Stimulated activated CD8-positive, alpha-beta memory T cell treated with anti-CD3 and anti-CD28 coated beads, Interleukin-15, amount 100 ng/mL, for 48 hours (primary cell): ENCODE results near the gene MAPKAP1.
A peak's percentile ranks its signal among the peaks of the same experiment; 100 is the strongest.

Source experiments
- DNase-seq, 2 donors: peaks; one replicate each; pipeline ENCODE4 v3.0.0-alpha.2; 2020; ENCODE audit warnings: low read depth in 2 of 2

The MAPKAP1 gene

DNA sequence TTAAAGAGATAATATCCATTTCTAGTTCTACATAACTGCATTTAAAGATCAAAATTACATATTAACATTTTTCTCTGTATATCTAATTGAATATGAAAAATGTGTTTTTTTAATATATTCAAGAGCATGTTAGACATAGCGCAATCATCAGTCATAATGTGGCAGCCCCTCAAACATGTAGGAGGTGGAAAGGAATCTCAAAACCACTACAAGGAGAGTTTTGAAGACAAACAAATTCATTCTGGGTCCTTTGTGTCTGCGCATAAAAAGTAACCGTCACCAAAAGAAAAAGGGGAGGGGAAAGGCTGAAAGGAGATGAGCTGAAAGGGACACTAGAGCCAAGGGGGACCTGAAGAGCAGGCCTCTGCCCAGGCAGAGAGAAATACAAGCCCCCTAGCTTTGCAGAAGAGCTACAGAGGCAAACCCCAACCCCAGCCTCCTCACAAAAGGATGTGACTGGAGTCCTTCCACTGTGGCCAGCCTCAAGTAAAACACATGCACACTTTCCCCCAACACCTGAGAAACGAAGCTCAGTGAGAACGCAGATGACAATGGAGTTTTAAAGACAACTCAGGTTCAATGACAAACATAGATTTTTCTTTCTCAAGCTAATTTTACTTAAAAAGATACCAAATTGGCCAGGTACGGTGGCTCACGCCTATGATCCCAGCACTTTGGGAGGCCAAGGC is 62.0 kb downstream of the MAPKAP1 start:
- DNase-seq, result no peak

DNA sequence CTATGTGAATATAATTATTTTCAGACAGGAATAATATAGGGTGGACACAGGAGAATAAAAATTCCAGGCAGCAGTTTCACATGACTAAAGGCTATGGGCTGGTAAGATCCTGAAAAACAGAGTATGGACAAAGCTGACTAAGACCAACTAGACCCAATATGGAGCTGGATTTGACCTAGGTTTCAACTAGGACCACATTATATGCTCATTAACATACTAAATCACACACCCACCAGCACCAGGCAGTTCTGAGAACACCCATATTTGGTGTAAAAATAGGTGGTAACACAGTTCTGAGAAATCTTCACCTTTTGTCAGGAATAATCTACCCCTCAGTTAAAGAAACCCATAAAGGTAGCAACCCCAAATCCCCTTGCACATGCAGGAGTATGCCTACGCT is 64.7 kb downstream of the MAPKAP1 start:
- DNase-seq, result no peak

DNA sequence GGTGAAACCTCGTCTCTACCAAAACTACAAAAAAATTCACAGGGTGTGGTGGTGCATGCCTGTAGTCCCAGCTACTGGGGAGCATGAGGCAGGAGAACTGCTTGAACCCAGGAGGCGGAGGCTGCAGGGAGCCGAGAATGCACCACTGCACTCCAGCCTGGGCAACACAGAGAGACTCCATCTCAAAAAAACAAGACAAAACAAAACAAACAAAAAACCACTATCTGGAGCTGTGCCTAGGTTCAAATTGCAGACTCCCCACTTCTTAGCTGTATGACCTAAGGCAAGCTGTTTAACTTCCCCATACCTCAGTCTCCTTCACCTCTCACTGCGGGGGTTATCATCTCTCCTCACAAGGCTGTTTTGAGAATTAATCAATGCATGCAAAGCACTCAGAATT is 68.0 kb downstream of the MAPKAP1 start:
- no peak for DNase-seq

DNA sequence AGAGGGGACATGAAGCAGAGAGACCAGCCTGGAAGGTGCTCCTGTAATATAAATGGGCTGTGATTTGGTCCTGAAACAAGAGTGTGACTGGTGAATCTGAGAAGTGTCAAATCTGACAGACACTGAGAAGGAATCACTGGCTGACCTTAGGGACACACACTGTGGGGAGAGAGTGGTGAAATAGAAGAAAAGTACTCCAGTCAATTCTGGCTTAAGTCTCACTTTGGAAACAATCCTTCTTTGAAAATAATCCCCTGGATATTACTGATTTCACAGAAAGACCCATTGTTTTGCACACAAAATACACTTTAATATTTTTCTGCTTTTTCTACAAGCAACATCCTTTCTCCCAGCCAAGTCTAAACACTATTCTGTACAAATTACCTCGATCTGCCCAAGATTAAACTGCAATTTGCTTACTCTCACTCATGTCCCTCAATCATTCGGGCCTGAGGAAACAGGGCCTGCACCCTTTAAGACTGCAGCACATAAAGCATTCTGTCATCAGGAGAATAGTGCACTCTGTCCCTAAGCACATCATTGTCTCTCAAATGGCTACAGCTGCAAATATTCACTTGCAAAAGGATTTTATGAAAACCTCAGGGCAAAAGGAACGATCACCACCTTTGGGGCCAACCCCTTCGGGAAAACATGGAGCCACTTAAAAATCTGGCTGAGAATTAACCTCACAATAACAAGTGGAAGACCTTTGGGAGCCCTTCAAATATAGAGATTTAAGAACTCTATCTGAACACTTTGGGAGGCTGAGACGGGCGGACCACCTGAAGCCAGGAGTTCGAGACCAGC is 68.6 kb downstream of the MAPKAP1 start:
- DNase-seq, result no peak

DNA sequence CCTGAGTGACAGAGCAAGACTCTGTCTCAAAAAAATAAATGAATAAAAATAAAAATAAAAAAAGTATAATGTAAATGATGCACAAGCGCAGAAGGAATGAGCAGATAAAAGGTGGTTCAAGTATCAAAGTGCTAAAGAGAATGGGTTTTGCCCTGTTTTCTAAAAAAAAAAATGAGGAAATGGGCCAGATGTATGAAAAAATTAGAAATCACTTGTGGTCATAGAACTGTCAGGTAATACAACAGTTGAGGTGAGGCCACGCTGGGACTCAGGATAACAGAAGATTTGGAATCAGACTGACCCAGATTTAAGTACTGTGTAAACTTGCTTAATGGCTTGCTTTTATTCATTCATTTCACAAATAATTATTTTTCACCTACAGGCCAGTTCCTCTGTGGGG is 69.8 kb downstream of the MAPKAP1 start:
- no peak for DNase-seq

DNA sequence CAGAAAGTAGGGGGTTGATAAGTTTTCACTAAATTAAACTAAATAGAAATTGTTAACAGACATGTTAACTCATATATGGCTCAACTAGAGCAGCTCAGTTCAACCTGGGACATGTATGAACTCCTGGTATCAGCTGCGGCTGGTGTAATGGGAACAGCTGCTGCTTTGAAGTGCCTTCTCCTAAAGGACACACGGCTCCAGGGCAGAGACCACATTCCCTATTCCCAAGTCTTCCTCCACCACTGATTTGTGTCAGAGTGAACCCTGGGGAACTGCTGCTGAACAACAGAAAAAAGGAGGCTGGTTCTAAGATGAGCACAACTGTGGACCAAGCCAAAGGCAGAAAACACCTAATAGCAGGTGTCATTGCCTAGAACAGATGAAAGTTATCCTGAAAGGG is 71.1 kb downstream of the MAPKAP1 start:
- no peak for DNase-seq

DNA sequence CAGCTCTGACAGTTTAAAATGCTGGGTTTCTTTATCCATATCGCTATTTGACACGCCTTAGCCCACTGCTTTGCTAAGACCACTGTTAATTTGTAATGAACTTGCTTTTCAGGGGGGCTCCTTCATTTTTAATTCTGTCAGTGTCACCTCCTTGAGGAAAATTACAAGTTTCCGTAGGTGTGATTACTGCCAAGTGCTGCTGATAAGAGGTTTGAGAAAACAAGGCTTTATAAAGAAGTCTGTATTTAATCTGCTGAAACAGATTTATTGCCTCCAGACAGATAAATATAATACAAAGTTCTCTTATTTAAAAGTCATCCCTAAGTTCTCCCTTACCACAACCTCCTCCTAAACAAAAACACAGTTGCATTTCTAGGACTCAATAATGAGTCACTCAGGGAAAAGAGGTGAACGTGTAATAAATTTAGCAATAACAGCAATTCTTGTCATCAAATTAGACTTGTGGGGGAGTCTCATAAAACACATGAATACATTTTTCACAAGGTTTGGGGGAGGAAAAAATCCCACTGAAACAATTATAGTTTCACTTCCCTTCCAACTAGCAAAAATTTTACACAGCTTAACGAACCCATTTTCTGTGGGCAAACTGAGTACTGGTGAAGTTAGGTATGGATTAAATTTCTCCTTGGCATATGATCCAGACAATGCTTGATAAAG is 72.8 kb downstream of the MAPKAP1 start:
- DNase-seq, result no peak

DNA sequence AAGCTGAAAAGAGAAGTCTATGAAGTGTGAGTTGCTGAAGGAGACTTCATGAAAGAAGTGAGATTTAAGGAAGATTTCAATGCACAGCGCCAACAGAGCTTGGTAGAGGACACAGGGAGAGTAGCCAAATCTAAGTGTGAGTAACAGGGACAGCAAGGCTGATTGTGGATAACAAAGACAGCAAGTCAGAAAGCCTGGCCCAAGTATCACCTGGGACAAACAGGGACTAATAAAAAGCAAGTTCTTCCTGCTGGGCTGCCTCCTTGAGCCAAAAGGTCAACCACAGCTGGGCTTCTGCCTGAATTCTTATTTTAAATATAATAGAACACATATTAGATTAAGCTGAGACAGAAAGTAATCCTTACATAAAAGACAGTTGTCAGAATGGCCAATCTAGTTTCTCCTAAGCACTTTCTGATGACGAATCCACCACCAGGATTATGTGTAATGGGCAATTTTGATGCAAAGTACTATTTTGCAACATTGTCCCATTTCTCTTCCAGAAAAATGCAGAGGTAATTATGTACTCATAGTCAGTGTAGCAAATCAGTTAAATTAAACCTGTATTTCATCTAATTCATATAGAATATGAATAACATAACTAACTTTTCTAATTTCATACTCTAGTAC is 73.8 kb downstream of the MAPKAP1 start:
- no peak for DNase-seq

DNA sequence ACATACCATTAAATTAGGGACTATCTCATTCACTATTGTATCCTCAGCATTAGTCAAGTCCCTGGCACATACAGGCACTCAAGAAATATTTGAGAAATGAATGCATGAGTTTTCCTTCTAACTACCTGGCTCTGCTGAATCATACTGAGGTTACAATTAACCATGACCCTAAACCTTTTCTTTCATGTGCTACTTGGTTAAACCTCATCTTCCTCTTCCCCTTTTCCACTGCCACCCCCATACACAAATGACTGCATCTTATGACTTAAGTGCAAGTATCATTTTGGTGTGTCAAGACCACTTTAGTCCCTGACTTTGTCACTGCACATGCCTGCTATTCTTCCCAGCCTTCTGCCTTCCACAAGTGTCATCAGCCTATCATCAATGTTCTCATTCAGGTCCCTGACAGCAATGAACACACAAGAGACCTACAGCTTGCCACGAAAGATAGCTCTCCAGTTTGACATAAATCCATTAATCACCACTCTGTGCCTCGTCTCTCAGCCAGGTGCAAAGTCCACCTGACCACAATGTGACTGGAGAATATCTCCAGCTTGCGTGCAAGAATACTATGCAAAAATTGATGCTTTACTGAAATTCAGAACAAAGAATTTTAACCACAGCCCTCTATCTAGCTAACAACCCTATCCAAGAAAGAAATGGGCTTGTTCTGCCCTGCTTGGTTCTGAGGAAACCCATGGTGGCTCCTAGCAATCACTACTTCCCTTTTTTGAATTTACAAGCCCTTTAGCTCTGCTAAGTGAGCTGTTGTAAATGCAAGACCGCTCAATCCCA is 74.5 kb downstream of the MAPKAP1 start:
- peak in 1 of 2 donors; percentile 30 for DNase-seq

DNA sequence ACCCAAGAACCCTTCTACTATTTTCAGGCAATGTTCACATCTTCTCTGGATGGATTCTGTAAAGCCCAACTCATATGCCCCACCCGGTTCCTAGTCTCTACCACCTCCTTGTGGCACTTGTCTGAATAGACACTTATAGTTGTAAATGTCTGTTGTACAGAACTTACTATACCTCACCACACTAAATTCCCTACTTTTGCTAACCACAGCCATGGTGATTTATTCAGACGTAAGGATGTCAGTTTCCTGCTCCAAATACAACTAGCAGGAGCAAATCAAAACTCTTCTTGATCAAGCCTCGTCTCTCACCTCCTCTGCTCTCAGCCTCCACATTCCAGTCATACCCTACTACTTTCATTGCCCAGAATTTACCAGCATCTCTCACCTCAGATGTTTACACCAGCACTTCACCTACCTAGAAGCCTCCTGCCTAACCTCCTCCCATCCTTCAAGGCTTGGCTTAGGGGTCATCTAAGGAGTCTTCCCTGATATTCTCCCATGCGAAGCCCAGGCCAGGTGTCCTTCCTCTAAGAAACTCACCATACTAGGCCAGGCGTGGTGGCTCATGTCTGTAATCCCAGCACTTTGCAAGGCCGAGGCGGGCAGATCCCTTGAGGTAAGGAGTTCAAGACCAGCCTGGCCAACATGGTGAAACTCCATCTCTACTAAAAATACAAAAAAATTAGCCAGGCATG is 75.5 kb downstream of the MAPKAP1 start:
- peak in 1 of 2 donors; percentile 8 for DNase-seq

DNA sequence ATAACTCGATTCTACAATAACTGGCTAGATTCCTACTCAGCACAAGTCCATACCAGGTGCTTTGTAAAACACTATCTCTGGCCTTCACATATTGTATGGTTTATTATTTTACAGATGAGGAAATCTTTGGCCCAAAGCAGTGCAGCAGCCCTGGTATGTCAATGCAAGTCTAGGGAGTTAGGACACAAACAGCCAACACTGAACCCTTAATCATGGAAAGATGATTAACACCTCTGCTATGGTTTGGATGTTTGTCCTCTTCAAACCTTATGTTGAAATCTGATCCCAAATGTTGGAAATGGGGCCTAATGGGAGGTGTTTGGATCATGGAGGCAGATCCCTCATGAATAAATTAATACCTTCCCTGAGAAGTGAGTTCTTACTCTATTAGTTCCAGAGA is 76.6 kb downstream of the MAPKAP1 start:
- no peak for DNase-seq

DNA sequence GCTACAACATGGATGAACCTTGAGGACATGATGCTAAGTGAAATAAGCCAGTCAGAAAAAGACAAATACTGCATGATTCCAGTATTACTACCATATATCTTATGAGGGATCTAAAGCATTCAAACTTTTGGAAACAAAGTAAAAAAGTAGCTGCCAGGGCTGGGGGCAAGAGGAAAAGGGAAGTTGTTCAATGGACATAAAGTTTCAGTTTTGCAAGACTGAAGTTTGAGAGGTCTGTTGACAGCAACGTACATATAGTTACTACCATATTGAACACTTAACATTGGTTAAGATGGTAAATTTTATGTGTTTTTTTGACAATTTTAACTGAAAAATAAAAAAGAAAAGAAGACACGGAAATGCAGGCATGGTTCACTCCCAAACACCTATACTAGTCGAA is 77.6 kb downstream of the MAPKAP1 start:
- no peak for DNase-seq

DNA sequence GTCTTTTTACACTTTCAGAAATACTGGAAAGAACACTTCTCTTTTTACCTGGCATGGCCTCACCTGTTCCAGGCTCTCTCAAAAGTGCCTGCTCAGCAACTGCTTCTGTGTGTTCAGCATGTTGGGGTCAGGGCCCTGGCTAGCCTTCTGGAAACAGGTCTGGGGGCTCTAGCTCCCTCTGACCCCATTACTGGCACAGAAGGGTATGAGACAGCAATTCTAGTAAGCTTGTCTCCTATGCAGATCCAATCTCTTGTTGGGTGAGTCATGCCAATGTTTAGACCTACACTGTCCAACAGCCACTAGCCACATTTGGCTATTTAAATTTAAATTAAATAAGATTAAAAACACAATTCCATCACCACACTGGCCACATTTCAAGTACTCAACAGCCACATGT is 80.8 kb downstream of the MAPKAP1 start:
- no peak for DNase-seq

DNA sequence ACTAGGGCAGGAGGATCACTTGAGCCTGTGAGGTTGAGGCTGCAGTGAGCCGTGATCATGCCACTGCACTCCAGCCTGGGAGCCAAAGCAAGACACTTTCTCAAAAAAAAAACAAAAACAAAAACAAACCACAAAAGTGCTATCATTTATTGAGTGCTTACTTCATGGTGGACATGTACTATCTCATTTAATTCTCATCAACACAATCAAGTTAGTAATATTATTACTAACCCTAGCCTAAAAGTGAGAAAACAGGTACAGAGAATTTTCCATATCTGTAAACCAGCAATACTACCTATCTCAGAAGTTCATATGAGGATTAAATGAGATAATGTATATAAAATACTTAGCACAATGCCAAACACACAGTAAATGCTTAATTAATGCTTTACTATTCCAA is 85.8 kb downstream of the MAPKAP1 start:
- DNase-seq, result no peak

DNA sequence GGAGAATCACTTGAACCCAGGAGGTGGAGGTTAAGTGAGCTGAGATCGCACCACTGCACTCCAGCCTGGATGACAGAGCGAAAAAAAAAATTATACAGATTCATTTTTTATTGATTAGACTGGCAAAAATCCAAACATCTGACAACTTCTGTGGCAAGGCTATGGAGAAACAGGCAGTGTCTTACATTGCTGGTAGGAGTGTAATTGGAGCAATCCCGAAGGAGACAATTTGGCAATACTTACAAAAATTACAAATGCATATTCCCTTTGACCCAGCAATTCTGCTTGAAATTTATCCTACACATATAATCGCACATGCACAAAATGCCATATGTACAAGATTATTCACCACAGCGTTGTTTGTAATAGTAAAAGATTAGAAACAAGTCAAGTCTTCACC is 86.8 kb downstream of the MAPKAP1 start:
- no peak for DNase-seq

DNA sequence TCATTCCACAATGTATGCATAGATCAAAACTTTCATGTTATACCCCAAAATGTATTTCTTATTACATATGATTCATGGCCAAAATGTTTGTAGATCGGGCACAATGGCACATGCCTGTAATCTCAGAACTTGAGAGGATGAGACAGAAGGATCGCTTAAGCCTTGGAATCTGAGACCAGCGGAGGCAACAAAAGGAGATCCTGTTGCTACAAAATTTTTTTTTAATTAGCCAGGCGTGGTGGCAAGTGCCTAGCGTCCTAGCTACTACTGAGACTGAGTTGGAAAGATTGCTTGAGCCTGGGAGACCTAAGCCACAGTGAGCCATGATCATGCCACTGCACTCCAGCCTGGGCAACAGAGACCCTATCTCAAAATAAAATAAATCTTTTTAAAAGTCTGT is 89.9 kb downstream of the MAPKAP1 start:
- no peak for DNase-seq

DNA sequence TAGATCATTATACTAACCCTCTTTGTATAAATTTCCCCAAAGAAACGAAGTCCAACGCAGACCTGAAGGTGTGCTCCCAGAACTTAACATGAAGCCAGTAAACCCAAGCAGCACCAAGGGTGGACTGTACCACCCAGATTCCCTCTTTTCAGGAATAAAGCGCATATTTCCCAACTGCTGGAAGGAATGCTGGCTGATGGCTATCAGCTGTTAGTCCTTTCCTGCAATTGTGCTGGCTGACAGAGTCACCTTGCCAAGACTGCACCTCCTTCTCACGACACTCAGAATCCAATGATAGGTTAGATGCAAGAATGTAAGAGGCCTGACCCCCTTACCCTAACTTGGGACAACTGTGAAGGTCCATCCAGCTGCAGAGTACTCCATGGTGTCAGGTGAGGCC is 93.9 kb downstream of the MAPKAP1 start:
- DNase-seq, result no peak

DNA sequence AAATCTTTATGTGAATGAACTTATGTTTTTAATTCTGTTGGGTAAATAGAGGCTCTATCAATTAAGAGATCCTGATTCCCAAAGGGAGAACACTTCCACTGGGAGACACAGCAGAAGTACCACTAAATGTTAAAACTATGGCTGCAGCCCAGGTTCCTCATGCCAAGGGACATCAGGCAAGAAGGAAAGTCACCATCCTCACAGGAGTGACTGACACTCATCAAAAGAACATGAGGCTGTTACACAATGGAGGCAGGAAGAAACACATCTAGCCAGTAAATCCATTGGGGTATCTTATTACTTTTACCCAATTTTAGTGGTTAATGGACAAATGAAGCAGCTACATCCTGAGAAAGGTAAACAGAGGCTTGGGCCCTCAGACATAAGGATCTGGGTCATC is 94.4 kb downstream of the MAPKAP1 start:
- DNase-seq, result no peak

DNA sequence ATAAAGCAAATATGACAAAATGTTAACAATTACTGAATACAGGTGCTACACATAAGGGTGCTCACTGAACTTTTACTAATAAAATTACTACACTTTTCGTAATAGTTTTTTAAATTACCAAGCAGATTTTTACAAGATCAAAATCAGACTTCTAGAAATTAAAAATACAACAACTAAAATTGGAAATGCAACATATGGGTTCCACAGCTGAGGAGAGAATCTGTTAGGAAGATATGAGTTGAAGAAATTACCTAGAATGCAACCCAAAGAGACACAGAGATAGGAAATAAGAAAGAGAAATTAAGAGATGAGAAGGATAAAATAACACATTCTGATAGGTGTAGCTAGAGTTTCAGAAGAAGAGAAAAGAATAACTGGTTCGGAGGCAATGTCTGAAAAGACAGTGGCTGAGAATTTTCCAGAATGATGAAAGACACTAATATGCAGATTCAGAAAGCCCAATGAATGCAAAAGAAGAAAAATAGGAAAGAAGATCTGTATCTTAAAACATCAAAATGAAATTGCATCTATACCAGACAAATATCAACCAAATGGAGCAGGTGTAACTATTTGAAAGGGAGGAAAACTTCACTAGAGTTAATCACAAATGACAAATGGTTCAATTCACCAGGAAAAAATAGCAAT is 95.8 kb downstream of the MAPKAP1 start:
- DNase-seq, result no peak

DNA sequence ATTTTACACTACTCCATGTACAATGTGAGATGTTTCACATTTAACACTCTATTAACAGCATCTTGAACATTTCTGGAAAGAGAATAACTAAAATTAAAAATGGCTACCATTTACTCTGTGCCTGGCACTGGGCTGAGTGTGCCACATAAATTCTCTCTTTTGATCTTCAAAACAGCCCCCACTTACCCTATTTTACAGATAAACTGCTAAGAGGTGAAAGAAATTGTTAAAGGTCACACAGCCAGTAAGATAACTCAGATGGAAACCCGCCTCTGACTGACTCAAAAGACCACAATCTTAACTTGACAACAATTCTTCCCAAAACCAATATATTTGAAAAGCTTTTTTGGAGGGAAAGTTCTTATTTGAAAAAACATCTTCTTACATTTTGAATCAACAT is 97.3 kb downstream of the MAPKAP1 start:
- no peak for DNase-seq
